GM12878 (cell line): Measurements from ENCODE around the gene P4HTM. TPM values are rescaled to one million over a fixed set of nuclear protein-coding genes. Genes with fewer than 3 reads are reported as not detected.

Experiments
- ATAC-seq: fragments of 200-7000 bp; cut with Tn5 transposase; 3 replicates; pipeline ENCODE4 v1.9.1; 2020; ENCODE audit warnings: mild to moderate bottlenecking, moderate library complexity
- BruUV-seq: library from RNA; stranded (reverse); fragments of 400-500 nt; replicated peaks from 2 replicates; lab custom pipeline; 2021; lab: Mats Ljungman, UMichigan
- CTCF ChIA-PET: fragments of 300-600 bp; sonication (Branson Sonifier 250); formaldehyde crosslinking; extraction: SDS; loops from one replicate; lab custom pipeline; 2021; ENCODE audit warnings: inconsistent platforms; lab: Yijun Ruan, JAX
- POLR2A ChIA-PET: fragments of 350-600 bp; formaldehyde crosslinking; extraction: SDS; loops from one replicate; lab custom pipeline; 2021; ENCODE audit warnings: inconsistent platforms; lab: Charles Lee
- RAD21 ChIA-PET: fragments of 300-600 bp; sonication (Branson Sonifier 250); formaldehyde crosslinking; loops from one replicate; lab custom pipeline; 2023; ENCODE audit warnings: antibody characterized with exemption; ENCODE audit not compliant: unreplicated experiment; lab: Charles Lee
- SMC1A ChIA-PET: fragments of 300-600 bp; sonication (Branson Sonifier 250); formaldehyde crosslinking; loops from one replicate; lab custom pipeline; 2023; ENCODE audit not compliant: unreplicated experiment, uncharacterized antibody; lab: Charles Lee
- DNase-seq: peaks from one replicate; pipeline ENCODE4 v3.0.0-alpha.2; 2011; ENCODE audit warnings: low read depth, low spot score
- FAIRE-seq: peaks from 3 replicates; lab custom pipeline; 2011; peaks lifted over from hg19 to GRCh38; lab: Jason Lieb, UNC
- H2AFZ ChIP-seq: 2 replicates; pipeline ENCODE4 v1.6.0; 2011; ENCODE audit warnings: low read depth, low read length, control low read depth; ENCODE audit not compliant: control insufficient read depth
- H3K27ac ChIP-seq: 2 replicates; pipeline ENCODE4 v1.5.1; 2011; ENCODE audit warnings: control low read depth; ENCODE audit not compliant: control insufficient read depth, insufficient read depth
- H3K27me3 ChIP-seq, 2 experiments: replicated peaks in 1 of 2; 2 replicates each; pipeline versions ENCODE4 v1.6.0 to v1.6.1; 2011; ENCODE audit warnings: low read length in 1 of 2; ENCODE audit not compliant: control insufficient read depth in 2 of 2, insufficient read depth in 2 of 2
- H3K36me3 ChIP-seq, 2 experiments: 2 replicates each; pipeline ENCODE4 v1.5.1; 2011; ENCODE audit warnings: low read length in 1 of 2; ENCODE audit not compliant: control insufficient read depth in 2 of 2, insufficient read depth in 2 of 2
- H3K4me1 ChIP-seq: 2 replicates; pipeline ENCODE4 v1.6.1; 2011; ENCODE audit warnings: mild to moderate bottlenecking, low read length, moderate library complexity, mixed read lengths; ENCODE audit not compliant: control insufficient read depth, insufficient read depth
- H3K4me2 ChIP-seq: 2 replicates; pipeline ENCODE4 v1.6.0; 2011; ENCODE audit warnings: control low read depth; ENCODE audit not compliant: control insufficient read depth, insufficient read depth
- H3K4me3 ChIP-seq: fragments of 200-600 bp; sonication (generic); 2 replicates; pipeline ENCODE4 v1.5.1; 2016
- H3K79me2 ChIP-seq: 2 replicates; pipeline ENCODE4 v1.6.0; 2011; ENCODE audit warnings: low read length; ENCODE audit not compliant: control insufficient read depth, insufficient read depth
- H3K9ac ChIP-seq: 2 replicates; pipeline ENCODE4 v1.8.0; 2011; ENCODE audit warnings: low read length, control low read depth, mixed read lengths; ENCODE audit not compliant: control insufficient read depth, insufficient read depth
- H3K9me3 ChIP-seq: replicated peaks from 3 replicates; pipeline ENCODE4 v1.5.1; 2011; ENCODE audit warnings: mild to moderate bottlenecking, low read length; ENCODE audit not compliant: control insufficient read depth, insufficient read depth
- H4K20me1 ChIP-seq: 2 replicates; pipeline ENCODE4 v1.6.0; 2011; ENCODE audit not compliant: control insufficient read depth, insufficient read depth
- CBX3 ChIP-seq: fragments of 200-600 bp; sonication (generic); IDR thresholded peaks from 2 replicates; pipeline ENCODE4 v1.6.1; 2016; ENCODE audit warnings: low read depth, borderline replicate concordance
- CEBPB ChIP-seq, 2 experiments: fragments of 150-350 bp in 1 of 2; IDR thresholded peaks; 2 replicates each; pipeline ENCODE4 v1.6.1; 2012 to 2014; ENCODE audit warnings: low read depth in 2 of 2, low read length in 2 of 2, borderline replicate concordance in 1 of 2, inconsistent platforms in 1 of 2
- CREB1 ChIP-seq: IDR thresholded peaks from 2 replicates; pipeline ENCODE4 v1.6.1; 2012; ENCODE audit warnings: low read depth, mild to moderate bottlenecking, inconsistent platforms
- CREM ChIP-seq: IDR thresholded peaks from 2 replicates; pipeline ENCODE4 v1.6.1; 2014; ENCODE audit warnings: antibody characterized with exemption, low read depth
- CUX1 ChIP-seq: IDR thresholded peaks from 2 replicates; pipeline ENCODE4 v1.6.1; 2012; ENCODE audit warnings: improper control_type of control experiment, low read depth, low read length; ENCODE audit not compliant: insufficient replicate concordance
- DPF2 ChIP-seq: fragments of 450-650 bp; IDR thresholded peaks from 2 replicates; pipeline ENCODE4 v1.6.1; 2017; ENCODE audit warnings: mild to moderate bottlenecking
- EED ChIP-seq: sonication (generic); IDR thresholded peaks from 2 replicates; pipeline ENCODE4 v1.6.1; 2016; ENCODE audit warnings: antibody characterized with exemption, low read depth
- HDAC2 ChIP-seq: fragments of 200-600 bp; sonication (generic); IDR thresholded peaks from 2 replicates; pipeline ENCODE4 v1.6.1; 2017
- MYC ChIP-seq: IDR thresholded peaks from 2 replicates; pipeline ENCODE4 v1.6.1; 2011; ENCODE audit warnings: mild to moderate bottlenecking, low read length, moderate library complexity, inconsistent platforms; ENCODE audit not compliant: insufficient read depth, insufficient replicate concordance, insufficient read length, severe bottlenecking
- NR2C1 ChIP-seq: fragments of 450-650 bp; IDR thresholded peaks from 2 replicates; pipeline ENCODE4 v1.6.1; 2017; ENCODE audit warnings: antibody characterized with exemption, mild to moderate bottlenecking, moderate library complexity
- POLR2AphosphoS5 ChIP-seq: IDR thresholded peaks from 2 replicates; pipeline ENCODE4 v1.6.1; 2011; ENCODE audit warnings: mild to moderate bottlenecking, low read length, inconsistent platforms
- RUNX3 ChIP-seq: IDR thresholded peaks from 2 replicates; pipeline ENCODE4 v1.6.1; 2012; ENCODE audit warnings: low read length, inconsistent platforms
- SUPT20H ChIP-seq: IDR thresholded peaks from 2 replicates; pipeline ENCODE4 v1.6.1; 2011; ENCODE audit warnings: low read depth, mild to moderate bottlenecking, low read length, moderate library complexity, borderline replicate concordance; ENCODE audit not compliant: control insufficient read depth
- WRNIP1 ChIP-seq: IDR thresholded peaks from 2 replicates; pipeline ENCODE4 v1.6.1; 2011; ENCODE audit warnings: low read depth, low read length, improper control_type of control experiment, borderline replicate concordance
- YBX1 ChIP-seq: fragments of 450-650 bp; IDR thresholded peaks from 2 replicates; pipeline ENCODE4 v1.6.1; 2016; ENCODE audit warnings: antibody characterized with exemption
- ZNF24 ChIP-seq: fragments of 450-650 bp; IDR thresholded peaks from 2 replicates; pipeline ENCODE4 v1.6.1; 2017; ENCODE audit warnings: antibody characterized with exemption, mild to moderate bottlenecking
- WGBS: methylation state at CpG from one replicate; pipeline ENCODE4 v1.1.6; 2016; ENCODE audit warnings: low lambda C conversion rate; ENCODE audit not compliant: insufficient replicate concordance, insufficient coverage; ENCODE audit errors: missing lambda C conversion rate; 5-methylcytosine and 5-hydroxymethylcytosine counted together
- in situ Hi-C: fragments of 300-500 bp; cut with MboI; formaldehyde crosslinking; loops from 9 replicates; pipeline ENCODE4 v1.14.3; 2018; ENCODE audit warnings: mixed read lengths
- intact Hi-C: fragments of 100-400 bp; cut with micrococcal nuclease; formaldehyde crosslinking; loops from one replicate; pipeline ENCODE4 v1.14.2; 2022; ENCODE audit not compliant: unreplicated experiment
- polyA plus RNA-seq, 11 experiments: library from polyadenylated mRNA; depleted of rRNA in 4 of 11; unstranded in 6 of 11; stranded (reverse) in 5 of 11; fragments of >200 nt; fragmentation: Nextera tagmentation in 4 of 11; fragmentation: Illumina TruSeq in 1 of 11; extraction: Ambion mirVana in 4 of 11; extraction: Trizol in 1 of 11; gene quantifications; 1 replicate in 1 of 11; 2 replicates in 10 of 11; pipeline versions ENCODE4 v1.2.1 to v1.2.3, GENCODE V29; 2011 to 2016; ENCODE audit warnings: inconsistent platforms in 2 of 11, missing spikeins in 2 of 11, low read depth in 1 of 11
- total RNA-seq, 4 experiments: library from RNA; depleted of rRNA in 3 of 4; stranded (reverse); fragments of >200 nt in 3 of 4; fragmentation: Illumina TruSeq in 1 of 4; extraction: Trizol in 1 of 4; gene quantifications; 2 replicates each; pipeline versions ENCODE4 v1.2.1 to v1.2.3, GENCODE V29; 2013 to 2021

P4HTM gene
- total and polyA plus RNA-seq, 10 of the 15 experiments (the other 5 are each of a cell fraction or from before 2014, with no cell fraction given) = 0.76 to 28.8 (median 22.9) TPM

- ChIA-PET SMC1A (no interaction called here), RAD21 (no interaction called here), CTCF (interaction anchor here (0.6 kb wide), 2 partner anchors 107 to 1084 kb away, joined by 3 read pairs; no protein-coding TSS in a partner anchor), POLR2A (no interaction called here)
- peaks cover 12 to 27% of the 10 kb centered on the region in 2 experiments for H3K36me3 ChIP-seq
- H4K20me1 ChIP-seq = no peaks in the 10 kb centered on the region
- in situ Hi-C loops = no loop called here
- no peaks in the 10 kb centered on the region for H3K27me3 ChIP-seq
- peaks cover 15% of the 10 kb centered on the region for H3K4me1 ChIP-seq
- FAIRE-seq (no peak), DNase-seq (no peak), ATAC-seq (no peak)
- BruUV-seq = no TSS peak
- 98% methylated on average over 7 of the region's 7 CpGs for WGBS
- H3K27ac ChIP-seq = no peak overlapping the region
- no peak overlapping the region for H2AFZ ChIP-seq
- TF ChIP-seq CREB1 = no peak
- no peak for TF ChIP-seq DPF2
- TF ChIP-seq MYC = no peak
- TF ChIP-seq CEBPB (IDR thresholded peaks at IDR 0.05; ENCODE audit: borderline replicate concordance in 1 of 2, low read depth in 2 of 2, low read length in 2 of 2) = no peak
- TF ChIP-seq HDAC2 = no peak
- TF ChIP-seq YBX1 = no peak
- TF ChIP-seq CUX1 = no peak
- TF ChIP-seq RUNX3 = no peak
- TF ChIP-seq SUPT20H = no peak
- no peak for TF ChIP-seq EED
- no peak for TF ChIP-seq CREM
- no peak for TF ChIP-seq NR2C1
- no peak for TF ChIP-seq POLR2AphosphoS5
- TF ChIP-seq CBX3 = no peak
- no peak for TF ChIP-seq WRNIP1
- TF ChIP-seq ZNF24 = no peak
- no peaks in the 10 kb centered on the region for H3K79me2 ChIP-seq
- H3K9me3 ChIP-seq = no peaks in the 10 kb centered on the region
- intact Hi-C loops = no loop called here
- no peak overlapping the region for H3K4me3 ChIP-seq
- H3K4me2 ChIP-seq = peak overlapping the region; percentile 38; the same call in 1 of the 2 replicates
- H3K9ac ChIP-seq = no peak overlapping the region
Observed at GRCh38 chr3:48966876-48967361, 23.1 kb upstream of the P4HTM start.
